SK-N-SH (cell line): ENCODE measurements around the gene RNF215. TPM values are rescaled to one million over a fixed set of nuclear protein-coding genes. Genes with fewer than 3 reads are reported as not detected.

ENCODE experiments used
- CTCF ChIA-PET: fragments of 300-600, 350-600 bp; formaldehyde crosslinking; extraction: SDS; loops from one replicate; lab custom pipeline; 2021; lab: Yijun Ruan, JAX
- POLR2A ChIA-PET: fragments of 350-600 bp; sonication (Branson Sonifier 250); formaldehyde crosslinking; extraction: SDS; loops from one replicate; lab custom pipeline; 2020; ENCODE audit warnings: antibody characterized with exemption, inconsistent platforms; lab: Yijun Ruan, JAX
- DNase-seq: peaks from one replicate; pipeline ENCODE4 v3.0.0; 2012
- H2AFZ ChIP-seq: fragments of 200-600 bp; sonication (generic); 2 replicates; pipeline ENCODE4 v1.8.1; 2016; ENCODE audit warnings: antibody characterized with exemption, mild to moderate bottlenecking, low read depth
- H3F3A ChIP-seq: fragments of 200-600 bp; sonication (generic); replicated peaks from 2 replicates; pipeline ENCODE3; 2016; ENCODE audit warnings: antibody characterized with exemption, mild to moderate bottlenecking; ENCODE audit not compliant: insufficient read depth
- H3K27ac ChIP-seq, 2 experiments: fragments of 200-500 bp in 1 of 2; fragments of 200-600 bp in 1 of 2; sonication (Bioruptor generic) in 1 of 2; sonication (generic), shearing (Covaris generic) in 1 of 2; 2 replicates each; pipeline versions ENCODE4 v1.5.1 to v1.6.1; 2014 to 2016; ENCODE audit warnings: low read depth in 2 of 2, inconsistent platforms in 1 of 2, low read length in 1 of 2, mild to moderate bottlenecking in 1 of 2, mixed read lengths in 1 of 2
- H3K27me3 ChIP-seq: fragments of 200-600 bp; sonication (generic), shearing (Covaris generic); 2 replicates; pipeline ENCODE4 v1.6.1; 2016; ENCODE audit warnings: mixed run types; ENCODE audit not compliant: insufficient read depth
- H3K36me3 ChIP-seq, 2 experiments: fragments of 200-500 bp in 1 of 2; fragments of 200-600 bp in 1 of 2; sonication (Bioruptor generic) in 1 of 2; sonication (generic) in 1 of 2; replicated peaks in 1 of 2; 2 replicates each; pipeline versions ENCODE3 to v1.5.1; 2014 to 2016; ENCODE audit warnings: low read length in 1 of 2, mild to moderate bottlenecking in 1 of 2; ENCODE audit not compliant: insufficient read depth in 2 of 2, control insufficient read depth in 1 of 2
- H3K4me1 ChIP-seq, 2 experiments: fragments of 200-500 bp in 1 of 2; fragments of 200-600 bp in 1 of 2; sonication (Bioruptor generic) in 1 of 2; sonication (generic), shearing (Covaris generic) in 1 of 2; 2 replicates each; pipeline versions ENCODE4 v1.5.1 to v1.6.1; 2014 to 2016; ENCODE audit warnings: low read depth in 1 of 2, low read length in 1 of 2, mixed run types in 1 of 2; ENCODE audit not compliant: insufficient read depth in 2 of 2, control insufficient read depth in 1 of 2
- H3K4me2 ChIP-seq: fragments of 200-600 bp; sonication (generic), shearing (Covaris generic); 2 replicates; pipeline ENCODE4 v1.6.1; 2017; ENCODE audit warnings: mixed run types
- H3K4me3 ChIP-seq, 2 experiments: fragments of 200-500 bp in 1 of 2; fragments of 200-600 bp in 1 of 2; sonication (Bioruptor generic) in 1 of 2; sonication (generic), shearing (Covaris generic) in 1 of 2; 2 replicates each; pipeline versions ENCODE4 v1.5.1 to v1.8.1; 2014 to 2016; ENCODE audit warnings: low read depth in 2 of 2, inconsistent platforms in 1 of 2, low read length in 1 of 2, mild to moderate bottlenecking in 1 of 2, mixed read lengths in 1 of 2, moderate library complexity in 1 of 2
- H3K79me2 ChIP-seq: fragments of 200-600 bp; sonication (generic); 2 replicates; pipeline ENCODE4 v1.8.1; 2017; ENCODE audit warnings: mild to moderate bottlenecking; ENCODE audit not compliant: insufficient read depth
- H3K9ac ChIP-seq: fragments of 200-600 bp; sonication (generic); 2 replicates; pipeline ENCODE4 v1.6.1; 2017; ENCODE audit warnings: mixed run types
- H3K9me2 ChIP-seq: fragments of 200-600 bp; sonication (generic); 2 replicates; pipeline ENCODE4 v1.6.1; 2017; ENCODE audit warnings: mixed run types
- H3K9me3 ChIP-seq: fragments of 200-600 bp; sonication (generic); 2 replicates; pipeline ENCODE4 v1.6.1; 2017; ENCODE audit warnings: mixed run types, mild to moderate bottlenecking, moderate library complexity
- H4K20me1 ChIP-seq: fragments of 200-600 bp; sonication (generic); 2 replicates; pipeline ENCODE4 v1.6.1; 2017; ENCODE audit warnings: mild to moderate bottlenecking, mixed run types; ENCODE audit not compliant: insufficient read depth
- CHD2 ChIP-seq: fragments of 150-350 bp; IDR thresholded peaks from 2 replicates; pipeline ENCODE4 v1.6.1; 2018; ENCODE audit warnings: low read length; ENCODE audit not compliant: partially characterized antibody
- EP300 ChIP-seq, 2 experiments: IDR thresholded peaks; 2 replicates each; pipeline versions ENCODE4 v1.4.0 to v1.6.1; 2012; ENCODE audit warnings: borderline replicate concordance in 1 of 2, low read depth in 1 of 2, low read length in 1 of 2
- EZH2phosphoT487 ChIP-seq: fragments of 200-600 bp; sonication (generic); IDR thresholded peaks from 2 replicates; pipeline ENCODE4 v1.6.1; 2017; ENCODE audit warnings: low read depth, mixed run types, mild to moderate bottlenecking, antibody characterized with exemption, moderate library complexity, borderline replicate concordance
- FOXM1 ChIP-seq: IDR thresholded peaks from 2 replicates; pipeline ENCODE4 v1.4.0; 2012; ENCODE audit warnings: low read depth, mild to moderate bottlenecking
- GATA2 ChIP-seq: sonication (generic); formaldehyde crosslinking; IDR thresholded peaks from 2 replicates; pipeline ENCODE4 v1.5.0; 2020; ENCODE audit warnings: mild to moderate bottlenecking, missing genetic modification reagents
- IRF3 ChIP-seq: fragments of 150-350 bp; IDR thresholded peaks from 2 replicates; pipeline ENCODE4 v1.6.1; 2016; ENCODE audit warnings: mild to moderate bottlenecking, low read depth, low read length
- MXI1 ChIP-seq: IDR thresholded peaks from 2 replicates; pipeline ENCODE4 v1.6.1; 2012; ENCODE audit warnings: mild to moderate bottlenecking, low read depth, low read length, improper control_type of control experiment
- NFIC ChIP-seq: IDR thresholded peaks from 2 replicates; pipeline ENCODE4 v1.4.0; 2012; ENCODE audit warnings: borderline replicate concordance
- NRF1 ChIP-seq: IDR thresholded peaks from 2 replicates; pipeline ENCODE4 v1.6.1; 2012; ENCODE audit warnings: low read depth, mild to moderate bottlenecking, low read length
- PBX3 ChIP-seq: IDR thresholded peaks from 2 replicates; pipeline ENCODE4; 2012
- POLR2AphosphoS5 ChIP-seq: IDR thresholded peaks from 2 replicates; pipeline ENCODE4 v1.6.1; 2012; ENCODE audit warnings: low read depth, low read length
- RCOR1 ChIP-seq: fragments of 150-350 bp; IDR thresholded peaks from 2 replicates; pipeline ENCODE4 v1.6.1; 2017; ENCODE audit warnings: antibody characterized with exemption, low read length
- REST ChIP-seq: IDR thresholded peaks from 2 replicates; pipeline ENCODE4 v1.6.1; 2012; ENCODE audit warnings: mild to moderate bottlenecking, low read depth, low read length, moderate library complexity
- RFX5 ChIP-seq: IDR thresholded peaks from 2 replicates; pipeline ENCODE4 v1.6.1; 2012; ENCODE audit warnings: mild to moderate bottlenecking, improper control_type of control experiment, low read length
- RXRA ChIP-seq: IDR thresholded peaks from 2 replicates; pipeline ENCODE4 v1.4.0; 2012; ENCODE audit warnings: low read depth, mild to moderate bottlenecking, borderline replicate concordance
- TEAD4 ChIP-seq: IDR thresholded peaks from 2 replicates; pipeline ENCODE4 v1.4.0; 2012; ENCODE audit warnings: mild to moderate bottlenecking, borderline replicate concordance; ENCODE audit not compliant: insufficient read depth
- USF1 ChIP-seq: IDR thresholded peaks from 2 replicates; pipeline ENCODE4 v1.4.0; 2012; ENCODE audit warnings: low read depth, borderline replicate concordance
- YY1 ChIP-seq: IDR thresholded peaks from 2 replicates; pipeline ENCODE4 v1.4.0; 2012; ENCODE audit warnings: low read depth, mild to moderate bottlenecking
- WGBS: methylation state at CpG from one replicate; pipeline ENCODE4 v1.1.6; 2017; ENCODE audit warnings: low lambda C conversion rate; 5-methylcytosine and 5-hydroxymethylcytosine counted together
- polyA plus RNA-seq, 3 experiments: library from polyadenylated mRNA; depleted of rRNA; stranded (reverse); fragments of >200 nt; gene quantifications; 2 replicates each; pipeline ENCODE4 v1.2.3, GENCODE V29; 2012

RNF215 gene
- polyA plus RNA-seq, 1 of the 3 experiments (the other 2 are of a cell fraction) = 28.6 TPM

GRCh38 chr22:30351226-30351625 lies 36.0 kb downstream of the RNF215 start:
- peaks cover 40 to 57% of the 10 kb centered on the region in 2 experiments for H3K36me3 ChIP-seq
- no peak for DNase-seq
- H3K27me3 ChIP-seq = no peaks in the 10 kb centered on the region
- POLR2A ChIA-PET = no interaction called here
- H3K27ac ChIP-seq = no peak overlapping the region
- no peaks in the 10 kb centered on the region for H3K9me2 ChIP-seq
- CTCF ChIA-PET = no interaction called here
- no peaks in the 10 kb centered on the region for H3K9me3 ChIP-seq
- TF ChIP-seq MXI1 (no peak), USF1 (no peak), NFIC (no peak), FOXM1 (no peak), CHD2 (no peak), EP300 (IDR thresholded peaks at IDR 0.05; ENCODE audit: borderline replicate concordance in 1 of 2, low read depth in 1 of 2, low read length in 1 of 2) (no peak), TEAD4 (no peak), POLR2AphosphoS5 (no peak), NRF1 (no peak), PBX3 (no peak), RCOR1 (no peak), GATA2 (CRISPR knock-in tag) (no peak)
- 97% methylated on average over 3 of the region's 3 CpGs for WGBS
- H4K20me1 ChIP-seq = peaks cover 66% of the 10 kb centered on the region
- no peak overlapping the region for H3K4me3 ChIP-seq
- no peak overlapping the region for H3K9ac ChIP-seq
- H3F3A ChIP-seq = peaks cover 4% of the 10 kb centered on the region
- no peak overlapping the region for H2AFZ ChIP-seq
- peaks cover 5 to 12% of the 10 kb centered on the region in 2 experiments; a peak in 2 of 4 replicates for H3K4me1 ChIP-seq
- peaks cover 90% of the 10 kb centered on the region for H3K79me2 ChIP-seq
- no peak overlapping the region for H3K4me2 ChIP-seq

GRCh38 chr22:30348809-30349208 lies 38.4 kb downstream of the RNF215 start:
- H3K4me1 ChIP-seq = no peaks in the 10 kb centered on the region
- H3K9me3 ChIP-seq = no peaks in the 10 kb centered on the region
- WGBS = 81% methylated on average over 4 of the region's 4 CpGs
- H3F3A ChIP-seq = peaks cover 4% of the 10 kb centered on the region
- H3K9me2 ChIP-seq = no peaks in the 10 kb centered on the region
- H3K4me2 ChIP-seq = no peak overlapping the region
- POLR2A ChIA-PET = no interaction called here
- H3K27ac ChIP-seq = no peak overlapping the region
- no peak for DNase-seq
- no peaks in the 10 kb centered on the region for H3K27me3 ChIP-seq
- H3K36me3 ChIP-seq = peaks cover 64 to 77% of the 10 kb centered on the region in 2 experiments
- H2AFZ ChIP-seq = no peak overlapping the region
- peaks cover 42% of the 10 kb centered on the region for H4K20me1 ChIP-seq
- peaks cover 66% of the 10 kb centered on the region for H3K79me2 ChIP-seq
- CTCF ChIA-PET = interaction anchor here (1.3 to 1.4 kb wide), 2 partner anchors 61 kb away, joined by 3 to 4 read pairs; no protein-coding TSS in a partner anchor
- H3K9ac ChIP-seq = no peak overlapping the region
- H3K4me3 ChIP-seq = no peak overlapping the region
- TF ChIP-seq PBX3 = no peak
- TF ChIP-seq RXRA = no peak
- no peak for TF ChIP-seq EP300 (IDR thresholded peaks at IDR 0.05; ENCODE audit: borderline replicate concordance in 1 of 2, low read depth in 1 of 2, low read length in 1 of 2)
- TF ChIP-seq MXI1 = no peak
- no peak for TF ChIP-seq EZH2phosphoT487
- TF ChIP-seq IRF3 = no peak
- TF ChIP-seq RFX5 = no peak
- TF ChIP-seq REST = no peak
- TF ChIP-seq FOXM1 = no peak
- no peak for TF ChIP-seq YY1
- TF ChIP-seq USF1 = no peak
- no peak for TF ChIP-seq POLR2AphosphoS5
